NCI-H2081 (cell line): ENCODE data around the gene SMARCAD1.
"Not testable (repeated sequence)": the region's sequence is repeated elsewhere in the genome, so short reads cannot be mapped to it uniquely, and the experiment has no call there.

Experiments
- DNase-seq, 2 experiments: peaks; one replicate each; lab custom pipeline; 2025; lab: John Stamatoyannopoulos, UW

The SMARCAD1 gene

DNA sequence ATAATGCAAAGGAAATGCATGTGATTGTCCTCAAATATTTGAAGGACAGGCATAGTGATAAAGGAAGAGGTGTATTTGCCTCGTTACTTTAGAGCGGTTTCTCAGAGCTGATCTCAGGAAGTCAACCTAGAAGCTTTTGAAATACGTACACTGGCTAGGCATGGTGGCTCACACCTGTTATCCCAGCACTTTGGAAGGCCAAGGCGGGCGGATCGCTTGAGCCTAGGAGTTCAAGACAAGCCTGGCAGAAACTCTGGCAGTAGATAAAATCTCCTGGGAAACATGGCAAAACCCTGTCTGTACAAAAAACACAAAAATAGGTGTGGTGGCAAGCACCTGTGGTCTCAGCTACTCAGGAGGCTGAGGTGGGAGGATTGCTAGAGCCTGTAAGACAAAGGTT is 24.9 kb downstream of the SMARCAD1 start:
- DNase-seq = no peak

GRCh38 chr4:94235825-94236224 is 28.2 kb downstream of the SMARCAD1 start:
- DNase-seq = no peak

- DNase-seq = no peak
Measured at GRCh38 chr4:94237271-94237670, 29.6 kb downstream of the SMARCAD1 start.

- no peak for DNase-seq
Measured at GRCh38 chr4:94238160-94238559, 30.5 kb downstream of the SMARCAD1 start.

DNA sequence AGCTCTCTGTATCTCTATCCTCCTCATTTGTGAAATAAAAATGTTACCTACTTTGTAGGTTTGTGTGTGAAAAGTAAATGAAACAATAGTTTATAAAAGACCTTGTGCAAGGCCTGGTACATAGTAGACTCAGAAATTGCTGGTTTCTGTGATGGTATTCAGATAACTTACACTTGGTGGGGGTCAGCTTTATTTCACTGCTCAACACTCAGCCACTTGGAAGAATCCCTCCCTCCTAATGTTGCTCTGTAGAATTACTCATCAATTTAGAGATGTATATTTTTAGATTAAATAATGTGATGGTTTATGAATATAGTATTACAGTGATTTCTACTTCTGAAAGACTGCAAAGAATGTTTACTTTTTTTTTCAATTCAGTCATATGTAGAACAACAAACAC is 32.7 kb downstream of the SMARCAD1 start:
- no peak for DNase-seq

GRCh38 chr4:94244087-94244828 is 36.6 kb downstream of the SMARCAD1 start:
- no peak for DNase-seq

GRCh38 chr4:94244829-94245185 is 37.1 kb downstream of the SMARCAD1 start:
- DNase-seq = no peak

DNA sequence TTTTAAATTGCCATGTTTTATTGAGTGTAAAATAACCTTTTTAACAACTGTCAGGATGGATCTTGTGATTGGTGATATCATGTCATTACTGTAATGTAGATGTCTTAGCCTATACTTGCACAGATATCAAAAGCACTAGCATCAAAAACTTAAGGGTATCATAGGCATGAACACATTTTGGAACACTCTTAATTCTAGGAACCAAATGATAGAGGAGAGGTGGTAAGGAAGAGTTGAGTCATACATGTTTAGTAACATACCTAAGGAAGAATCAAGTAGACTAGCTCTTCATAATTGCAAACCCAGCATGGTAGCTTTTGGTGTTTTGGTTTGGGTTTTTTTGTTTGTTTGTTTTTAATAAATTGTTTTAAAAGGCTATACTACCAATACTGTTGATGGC is 43.4 kb downstream of the SMARCAD1 start:
- no peak for DNase-seq

- no peak for DNase-seq
Measured at GRCh38 chr4:94253036-94253435, 45.4 kb downstream of the SMARCAD1 start.

- no peak for DNase-seq
Measured at GRCh38 chr4:94256144-94256783, 48.6 kb downstream of the SMARCAD1 start.

DNA sequence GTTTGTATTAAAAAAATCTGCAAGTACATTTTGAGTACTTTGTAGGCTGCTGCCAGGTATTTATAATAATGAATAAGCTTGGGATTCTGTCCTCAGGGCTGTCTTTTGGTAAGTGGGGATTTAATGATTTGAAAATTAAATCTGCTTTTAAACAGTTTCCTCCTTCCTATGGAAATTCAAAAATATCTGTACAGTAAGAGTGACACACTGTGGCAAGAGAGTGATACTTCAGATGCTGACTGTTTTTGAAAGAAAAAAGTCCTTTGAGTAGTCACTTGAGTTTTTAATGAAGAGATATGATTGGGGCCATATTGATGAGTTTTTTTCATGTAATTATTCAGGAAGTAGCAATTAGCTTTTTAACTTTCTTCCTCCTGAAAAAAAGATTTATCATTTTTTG is 49.2 kb downstream of the SMARCAD1 start:
- no peak for DNase-seq

GRCh38 chr4:94262163-94263016 is 54.7 kb downstream of the SMARCAD1 start:
- no peak for DNase-seq

- DNase-seq = no peak
Measured at GRCh38 chr4:94267037-94267436, 59.4 kb downstream of the SMARCAD1 start.

DNA sequence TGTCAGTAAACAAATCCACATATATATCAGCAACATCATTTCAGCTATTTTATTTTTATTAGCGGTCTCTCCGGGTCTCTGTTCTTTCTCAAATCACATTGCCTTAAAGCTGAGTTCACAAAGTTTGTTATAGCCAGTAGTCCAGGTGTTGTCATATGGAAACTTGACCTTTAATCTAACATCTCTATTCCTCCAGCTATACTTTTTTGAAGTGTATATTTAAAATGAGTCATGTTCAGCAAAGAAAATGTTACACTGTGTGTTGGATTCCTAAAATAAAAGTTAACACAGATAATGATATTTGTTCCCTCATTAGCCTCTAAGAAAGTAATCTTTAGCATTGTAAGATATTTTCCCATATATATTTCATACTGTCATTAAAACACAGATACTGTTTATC is 63.6 kb downstream of the SMARCAD1 start:
- DNase-seq = no peak

GRCh38 chr4:94274912-94275311 is 67.2 kb downstream of the SMARCAD1 start:
- no peak for DNase-seq

GRCh38 chr4:94276204-94276603 is 68.5 kb downstream of the SMARCAD1 start:
- DNase-seq = no peak

- no peak for DNase-seq
Measured at GRCh38 chr4:94277534-94277933, 69.9 kb downstream of the SMARCAD1 start.

DNA sequence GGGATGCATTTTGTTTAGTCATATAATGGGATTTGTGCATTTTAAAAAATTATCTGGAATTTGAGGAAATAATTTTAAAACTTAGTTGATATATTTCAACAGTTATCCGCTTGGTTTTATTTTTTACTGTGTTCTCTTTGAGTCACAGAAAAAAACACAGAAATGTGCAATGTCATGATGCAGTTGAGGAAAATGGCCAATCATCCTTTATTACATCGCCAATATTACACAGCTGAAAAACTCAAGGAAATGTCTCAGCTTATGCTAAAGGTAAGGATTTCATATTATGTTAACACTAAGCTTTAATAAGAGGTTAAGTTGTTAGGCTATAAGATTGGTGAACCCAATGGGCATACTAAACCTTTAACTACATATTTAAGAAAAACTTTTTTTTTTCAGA is 71.1 kb downstream of the SMARCAD1 start:
- DNase-seq = no peak

- DNase-seq = no peak
Measured at GRCh38 chr4:94284889-94285288, 77.2 kb downstream of the SMARCAD1 start.

- peak in 1 of 2 experiments; percentile 22 for DNase-seq
Measured at GRCh38 chr4:94285666-94286065, 78.0 kb downstream of the SMARCAD1 start.

GRCh38 chr4:94290245-94290644 is 82.6 kb downstream of the SMARCAD1 start:
- no peak for DNase-seq

GRCh38 chr4:94293981-94294380 is 86.3 kb downstream of the SMARCAD1 start:
- not testable (repeated sequence) for DNase-seq

DNA sequence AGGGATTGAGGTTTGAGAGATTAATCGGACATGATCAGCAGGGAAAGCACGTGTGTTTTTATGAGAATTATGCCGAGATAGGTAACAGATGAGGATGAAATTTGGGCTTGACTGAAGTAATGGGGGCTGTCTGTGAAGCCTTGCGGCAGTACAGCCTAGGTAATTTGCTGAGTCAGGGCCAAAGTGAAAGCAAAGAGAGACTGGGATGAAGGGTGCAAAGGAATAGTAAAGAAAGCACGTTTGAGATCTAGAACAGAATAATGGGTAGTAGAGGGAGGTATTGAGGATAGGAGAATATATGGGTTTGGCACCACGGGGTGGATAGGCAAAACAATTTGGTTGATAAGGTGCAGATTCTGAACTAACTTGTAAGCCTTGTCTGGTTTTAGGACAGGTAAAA is 87.8 kb downstream of the SMARCAD1 start:
- not testable (repeated sequence) for DNase-seq
